HG02642 (cell line): ENCODE measurements around the gene RPS3.

ENCODE experiments used
- ATAC-seq: cut with Tn5 transposase; IDR thresholded peaks from one replicate; pipeline ENCODE4 v1.9.1; 2021; ENCODE audit warnings: mild to moderate bottlenecking; ENCODE audit not compliant: unreplicated experiment, poor library complexity

RPS3 gene

DNA sequence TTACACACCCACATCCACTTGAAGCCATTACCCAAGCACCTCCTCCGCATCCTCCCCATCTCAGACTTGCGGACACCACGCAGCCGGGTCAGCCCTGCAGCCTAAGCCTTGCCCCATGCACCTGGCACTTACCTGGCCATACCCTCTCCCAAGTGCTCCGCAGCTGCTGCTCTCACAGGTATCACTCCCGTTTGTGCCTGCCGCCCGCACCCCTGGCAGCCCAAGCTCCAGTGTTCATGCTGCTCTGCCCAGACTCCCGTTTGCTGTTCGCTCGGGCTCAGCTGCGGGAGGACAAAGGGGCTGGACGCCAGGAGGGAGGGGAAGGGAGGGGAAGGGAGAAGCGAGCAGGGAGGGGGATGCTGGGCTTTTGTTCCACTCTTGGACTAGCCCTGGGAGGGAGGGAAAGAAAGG lies 33.6 kb downstream of the RPS3 start, which contains the start of gene KLHL35:
KLHL35 (minus strand) TSS at position 293 of the 411 bp plus-strand sequence. CDS start 2,574 bp downstream, outside the sequence.
- no peak for ATAC-seq

DNA sequence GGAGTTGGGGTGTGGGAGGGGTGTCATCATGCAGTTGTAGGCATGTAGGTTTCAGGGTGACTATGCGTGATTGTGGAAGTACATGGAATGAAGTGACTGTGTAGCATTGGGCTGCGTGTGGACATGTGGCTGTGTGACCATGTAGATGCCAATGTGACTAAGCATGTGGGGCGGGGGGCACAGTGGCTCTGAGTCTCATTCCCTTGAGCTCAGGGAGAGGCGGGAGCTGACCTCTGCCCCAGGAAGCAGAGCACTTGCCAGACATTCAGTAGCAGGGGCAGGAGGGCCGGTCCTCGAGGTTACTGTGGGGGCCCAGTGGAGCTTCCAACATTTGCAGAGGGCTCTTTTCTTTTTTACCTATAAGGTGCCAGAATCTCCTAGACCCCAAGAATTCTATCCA lies 34.1 kb downstream of the RPS3 start:
- no peak for ATAC-seq

DNA sequence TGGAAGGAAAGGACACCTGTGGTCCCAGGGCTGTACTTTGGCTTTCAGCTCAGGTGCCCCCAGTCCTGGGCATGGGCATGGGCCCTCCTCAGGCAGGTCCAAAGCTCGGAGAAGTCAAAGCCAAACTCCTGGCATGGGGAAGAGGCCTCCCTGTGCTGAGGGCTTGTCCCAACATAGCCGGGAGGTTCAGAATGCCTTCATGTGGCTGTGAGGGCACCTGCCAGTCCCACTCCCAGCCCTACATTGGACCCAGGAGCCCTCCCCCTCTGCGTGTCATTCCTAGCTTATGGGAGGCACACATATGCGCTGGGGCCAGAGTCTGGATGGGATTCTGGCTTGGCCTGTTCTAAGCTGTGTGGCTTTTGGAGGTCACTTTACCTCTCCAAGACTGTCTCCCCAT lies 34.7 kb downstream of the RPS3 start:
- ATAC-seq = no peak

DNA sequence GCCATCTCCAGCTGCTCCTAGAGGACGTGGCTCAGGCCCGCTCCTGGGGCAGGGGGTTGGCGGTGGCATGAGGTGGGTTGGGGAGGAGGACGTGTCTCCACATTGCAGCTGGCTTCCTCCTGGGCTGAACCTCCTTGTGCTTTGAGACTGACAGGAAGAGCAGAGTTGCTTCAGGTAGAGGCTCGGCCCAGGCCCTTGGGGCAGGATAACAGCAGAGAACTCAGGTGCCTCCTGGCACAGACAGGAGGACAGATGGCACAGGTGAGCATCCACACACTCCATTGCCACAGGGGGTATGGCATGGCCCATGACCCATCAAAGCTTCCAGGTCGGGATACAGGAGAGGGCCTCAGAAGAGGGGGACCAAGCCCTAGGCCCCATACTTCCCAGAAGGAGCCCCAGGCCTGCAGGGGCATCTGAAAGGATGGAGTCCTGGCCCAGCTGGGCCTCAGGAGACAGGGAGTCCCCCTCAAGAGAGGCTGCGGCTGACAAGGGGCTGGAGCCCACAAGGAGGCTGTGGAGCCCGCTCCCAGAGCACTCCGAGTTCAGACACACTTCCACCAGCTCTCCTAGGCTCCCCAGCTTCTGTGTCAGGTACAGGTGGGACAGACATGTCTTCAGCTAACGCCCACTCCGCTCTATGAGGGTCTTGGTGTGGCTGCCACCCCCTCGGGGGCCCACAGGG lies 35.7 kb downstream of the RPS3 start:
- no peak for ATAC-seq

DNA sequence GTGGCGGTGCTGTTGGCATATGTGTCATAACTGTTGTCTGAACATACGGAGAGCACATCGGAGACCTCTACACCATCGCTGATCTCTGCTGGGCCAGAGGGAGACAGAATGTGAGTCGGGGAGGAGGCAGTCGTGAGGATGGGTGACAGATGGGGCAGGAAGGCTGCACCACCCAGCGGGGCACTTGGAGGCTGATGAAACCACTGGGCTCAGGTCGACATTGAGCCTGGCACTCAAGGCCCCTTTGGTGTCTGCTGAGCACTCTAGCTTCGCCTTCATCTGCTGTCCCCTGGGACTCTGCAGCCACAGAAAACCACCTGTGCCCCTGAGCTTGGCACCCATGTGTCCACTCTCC lies 36.2 kb downstream of the RPS3 start:
- no peak for ATAC-seq

DNA sequence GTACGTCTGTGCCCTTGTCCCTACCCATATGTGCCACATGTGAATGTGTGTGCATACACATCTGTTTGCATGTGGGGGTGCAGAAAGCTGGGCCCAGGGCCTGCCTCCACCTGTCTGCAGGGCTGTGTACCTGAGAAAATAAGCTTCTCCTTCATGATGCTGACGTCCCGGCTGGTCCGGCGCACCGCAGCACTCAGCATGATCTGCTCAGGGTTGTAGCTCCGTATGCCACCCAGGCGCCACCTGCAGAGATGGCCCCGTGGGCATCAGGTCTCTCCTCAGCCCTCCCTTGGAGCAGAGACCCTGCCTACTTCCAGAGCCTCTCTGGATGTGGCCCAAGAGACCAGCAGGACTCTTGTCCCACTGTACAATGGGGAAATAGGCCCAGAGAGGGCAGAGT lies 37.5 kb downstream of the RPS3 start:
- no peak for ATAC-seq

DNA sequence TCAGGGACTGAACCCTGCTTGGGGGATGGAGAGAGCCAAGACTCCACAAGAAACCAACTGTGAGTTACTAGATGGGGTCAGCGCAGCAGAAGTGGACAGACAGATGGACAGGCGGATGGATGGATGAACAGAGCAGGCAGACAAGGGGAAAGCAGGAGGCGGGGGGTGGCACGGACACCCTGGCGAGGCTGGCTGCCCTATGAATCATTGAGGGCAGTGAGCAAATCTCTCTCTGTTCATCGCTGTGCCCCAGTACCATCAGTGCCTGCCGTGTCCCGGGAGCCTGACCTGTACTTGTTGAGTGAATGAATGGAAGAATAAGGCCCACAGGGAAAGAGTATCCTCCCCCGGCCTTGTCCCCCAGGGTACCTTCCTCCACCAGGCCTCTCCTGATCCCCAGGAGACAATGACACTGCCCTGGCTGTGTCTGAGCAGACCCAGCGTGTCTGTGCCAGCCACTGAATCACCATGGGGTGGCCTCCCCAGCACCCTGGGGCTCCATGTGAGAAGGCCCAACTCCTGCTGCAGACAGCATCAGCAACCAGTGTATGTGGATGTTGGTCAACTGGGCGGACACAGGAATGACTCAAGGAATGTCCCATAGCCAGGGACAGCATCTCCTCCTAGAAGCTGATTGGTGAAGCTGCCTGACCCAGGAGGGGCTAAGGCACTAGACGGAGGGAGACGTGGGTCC lies 38.8 kb downstream of the RPS3 start:
- ATAC-seq = no peak

DNA sequence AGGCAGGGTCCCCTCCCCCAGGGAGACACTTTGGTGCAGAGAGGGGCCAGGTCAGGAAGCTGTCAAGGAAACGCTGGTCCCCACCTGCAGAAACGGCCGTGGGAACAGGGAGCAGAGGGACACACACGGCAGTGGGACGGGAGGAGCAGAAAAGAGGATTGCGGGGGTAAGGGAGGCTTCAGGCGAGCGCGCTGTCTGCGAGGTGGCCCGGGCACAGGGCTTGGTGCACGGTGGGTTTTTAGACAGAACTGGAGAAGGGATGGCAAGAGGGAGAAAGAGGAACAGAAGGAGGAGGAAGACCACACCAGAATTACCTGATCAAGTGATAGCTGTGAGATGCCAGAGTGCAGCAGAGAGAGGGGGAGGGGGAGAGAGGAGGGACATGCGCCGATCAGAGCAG lies 39.7 kb downstream of the RPS3 start:
- ATAC-seq = no peak

DNA sequence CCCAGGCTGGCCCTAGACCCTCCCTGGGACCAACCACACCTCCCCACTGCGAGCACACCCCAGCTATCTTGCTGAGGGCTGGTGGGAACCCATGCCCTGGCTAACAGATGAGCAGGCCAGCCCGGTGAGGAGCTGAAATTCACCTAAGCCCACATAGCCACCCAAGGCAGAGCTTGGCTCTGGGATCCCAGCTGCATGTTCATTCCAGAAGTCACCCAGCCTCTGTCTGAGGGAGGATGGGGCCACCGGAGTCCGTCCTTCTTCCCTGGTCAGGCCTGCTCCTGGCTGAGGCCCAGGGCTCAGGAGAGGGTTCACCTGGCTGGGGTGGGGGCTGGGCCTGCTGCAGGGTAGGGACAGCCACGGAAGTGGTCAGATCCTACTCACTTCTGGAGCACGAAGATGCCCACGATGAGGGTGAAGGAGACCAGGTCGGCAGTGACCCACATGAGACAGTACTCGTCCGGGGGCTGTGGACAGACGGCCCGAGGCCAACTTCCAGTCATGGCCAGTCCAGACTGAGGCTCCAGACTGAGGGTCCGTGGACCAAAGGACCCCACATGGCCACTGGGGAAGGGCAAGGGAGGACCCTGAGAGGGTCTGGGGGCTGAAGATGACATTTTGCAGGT lies 40.3 kb downstream of the RPS3 start:
- ATAC-seq = no peak

DNA sequence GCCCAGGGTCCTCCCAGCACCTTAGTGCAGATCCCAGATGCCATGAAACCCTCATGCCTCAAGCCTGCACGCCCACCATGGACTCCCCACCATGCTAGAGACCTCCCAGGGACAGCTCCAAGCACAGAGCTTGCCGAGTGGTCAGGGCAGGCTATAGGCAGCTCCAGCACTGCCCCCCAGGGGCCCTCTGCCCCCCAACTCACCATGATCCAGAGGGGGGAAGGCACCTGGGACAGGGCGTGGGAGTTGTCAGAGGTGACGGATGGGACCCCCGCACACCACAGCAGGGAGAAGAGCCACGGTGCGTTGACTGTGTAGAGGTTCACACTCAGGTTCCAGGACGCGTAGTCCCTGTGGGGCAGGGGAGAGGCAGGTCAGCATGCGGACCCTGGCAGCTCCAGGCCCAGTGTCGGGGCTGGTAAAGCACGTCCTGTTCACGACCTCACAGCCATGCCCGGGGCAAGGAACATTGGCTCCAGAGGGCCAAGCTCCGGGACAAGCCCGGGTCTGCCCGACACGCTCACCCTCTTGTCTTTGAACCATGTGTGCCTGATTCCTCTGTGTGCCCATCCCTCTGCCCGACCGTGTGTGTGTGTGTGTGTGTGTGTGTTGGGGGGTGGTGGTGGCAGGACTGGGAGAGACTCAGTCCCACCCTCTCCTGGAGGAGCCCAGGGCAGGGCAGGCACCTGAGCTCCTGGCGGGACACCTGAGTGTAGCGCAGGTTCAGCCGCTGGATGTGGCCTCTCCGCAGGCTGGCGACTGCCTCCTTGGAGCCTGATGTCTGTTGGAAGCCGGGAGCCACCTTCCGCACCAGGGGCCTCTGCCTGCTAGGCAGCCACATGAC lies 41.9 kb downstream of the RPS3 start:
- no peak for ATAC-seq

DNA sequence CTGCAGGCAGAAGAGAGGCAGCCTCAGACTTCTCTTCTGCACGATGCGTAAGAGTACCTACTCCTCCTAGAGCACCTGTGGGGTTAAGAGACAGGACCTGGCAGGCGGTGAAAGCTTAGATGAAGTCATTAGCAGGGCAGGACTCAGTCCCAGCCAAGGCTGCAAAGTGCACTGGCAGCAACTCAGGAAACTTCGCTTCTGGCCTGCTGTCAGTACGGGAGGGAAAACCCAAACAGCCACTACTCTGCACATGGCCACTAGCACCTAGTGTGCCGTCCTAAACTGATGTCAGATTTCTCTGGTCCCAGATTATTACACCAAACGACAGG lies 42.5 kb downstream of the RPS3 start:
- ATAC-seq = no peak

DNA sequence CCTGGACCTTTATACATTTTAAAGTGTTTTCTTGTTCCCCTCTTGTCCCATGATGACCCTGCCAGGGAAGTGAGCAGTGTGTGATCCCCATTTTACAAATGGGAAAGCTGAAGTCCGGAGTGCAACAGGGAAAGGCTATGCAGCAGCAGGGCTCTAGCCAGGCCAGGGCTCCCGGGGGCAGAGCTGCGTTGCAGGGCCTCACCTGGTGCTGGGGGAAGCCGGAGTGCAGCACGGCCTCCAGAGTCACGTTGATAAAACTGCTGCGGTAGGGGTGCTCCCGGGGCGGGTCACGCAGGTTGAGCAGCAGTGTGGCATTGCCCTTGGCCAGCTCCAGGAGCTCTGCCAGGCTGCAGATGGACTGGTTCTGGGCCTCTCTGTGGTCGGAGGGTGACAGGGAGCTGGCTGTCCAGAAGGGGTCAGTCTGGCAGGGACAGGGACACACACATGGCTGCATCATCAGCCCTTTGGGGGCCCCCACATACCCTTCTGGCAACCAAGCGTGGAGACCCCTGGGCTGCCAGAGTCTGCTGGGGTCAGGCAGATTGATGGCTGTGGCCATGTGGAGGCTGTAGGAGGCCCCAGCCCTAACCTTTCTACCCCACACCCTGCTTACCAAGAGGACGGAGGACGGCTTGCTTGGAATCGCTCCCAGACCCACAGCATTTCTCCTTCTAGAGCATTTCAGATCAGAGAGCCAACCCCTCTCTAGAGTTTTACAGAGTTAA lies 43.0 kb downstream of the RPS3 start:
- no peak for ATAC-seq

DNA sequence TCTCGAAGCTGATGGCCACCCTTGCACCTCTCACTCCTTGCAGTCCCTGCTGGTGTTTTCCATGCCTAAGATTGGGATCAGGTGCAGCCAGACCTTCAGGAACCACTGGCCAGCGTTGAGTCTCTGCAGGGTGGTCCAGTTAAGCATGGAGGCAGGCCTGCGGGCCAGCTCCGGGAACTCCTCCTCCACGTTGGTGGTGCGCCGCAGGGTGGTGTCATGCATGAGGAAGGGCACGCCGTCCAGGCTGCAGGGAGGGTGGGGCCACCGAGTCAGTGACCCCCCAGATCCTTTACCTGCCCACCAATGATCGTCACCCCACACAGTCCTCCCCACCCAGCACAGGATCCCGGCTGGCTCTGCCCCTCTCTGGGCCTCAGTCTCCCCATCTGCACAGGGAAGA lies 43.7 kb downstream of the RPS3 start:
- no peak for ATAC-seq

DNA sequence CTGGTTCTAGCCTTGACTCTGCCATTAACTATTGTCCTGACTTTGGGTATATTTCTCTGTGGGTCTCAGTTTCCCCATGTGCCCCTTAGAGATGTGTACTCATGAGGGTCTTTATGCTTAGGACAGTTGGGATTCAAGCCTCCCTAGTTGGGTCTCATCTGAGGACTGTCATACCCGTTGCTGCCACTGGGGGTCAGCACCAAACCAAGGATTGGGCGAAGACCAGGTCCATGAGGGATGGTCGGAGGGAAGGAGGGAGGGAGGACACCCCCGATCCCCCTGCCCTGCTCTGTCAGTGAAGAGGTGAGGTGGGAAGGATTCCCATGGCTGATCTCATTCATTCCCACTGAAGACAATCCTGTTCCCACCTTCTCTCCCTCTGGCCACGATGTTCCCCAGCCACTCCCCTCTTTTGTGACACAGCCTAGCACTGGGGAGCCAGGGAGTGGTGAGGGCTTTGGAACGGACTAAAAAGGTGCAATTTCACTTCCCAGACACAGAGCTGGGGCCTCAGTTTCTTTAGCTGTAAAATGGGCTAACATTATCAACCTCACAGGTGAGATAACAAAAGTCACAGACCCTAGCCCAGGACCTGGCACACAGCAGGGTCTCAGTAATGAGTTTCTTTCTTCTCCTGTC lies 46.1 kb downstream of the RPS3 start:
- ATAC-seq = peak; percentile 51

DNA sequence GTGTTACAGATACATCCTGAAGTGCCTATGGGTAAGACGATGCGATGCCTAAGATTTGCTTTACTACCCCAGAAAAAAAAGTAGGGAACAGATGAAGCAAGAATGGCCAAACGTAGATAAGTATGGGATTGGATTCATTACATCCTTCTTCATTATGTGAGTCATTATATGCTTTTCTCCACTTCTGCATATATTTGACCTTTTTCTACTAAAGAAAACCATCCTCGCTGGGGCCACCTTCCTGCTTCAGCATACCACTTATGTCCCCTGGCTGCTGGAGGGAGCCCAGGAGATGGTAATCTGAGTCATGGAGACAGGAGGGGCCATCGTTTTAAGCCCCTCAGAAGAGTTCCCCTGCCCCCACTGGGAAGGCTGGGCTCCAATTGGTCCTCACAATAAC lies 48.1 kb downstream of the RPS3 start:
- no peak for ATAC-seq

DNA sequence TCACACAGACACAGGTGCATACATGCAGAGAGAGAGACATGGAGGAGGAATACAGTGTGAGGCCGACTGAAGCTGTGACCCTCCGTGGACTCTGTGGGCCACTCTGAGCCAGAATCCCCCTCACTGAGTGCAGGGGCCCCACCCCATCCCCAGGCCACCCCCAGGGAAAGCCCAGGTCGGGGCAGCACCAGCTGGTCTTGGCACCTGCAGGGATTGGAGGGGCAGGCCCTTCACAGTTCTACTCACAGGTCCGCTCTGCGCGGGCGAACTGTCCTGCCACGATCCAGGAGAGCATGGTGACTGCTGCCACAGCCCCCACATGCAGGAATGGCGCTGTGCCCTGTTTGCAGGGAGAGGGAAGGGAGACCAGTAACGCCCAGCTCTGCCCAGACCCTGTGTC lies 50.0 kb downstream of the RPS3 start:
- ATAC-seq = no peak

DNA sequence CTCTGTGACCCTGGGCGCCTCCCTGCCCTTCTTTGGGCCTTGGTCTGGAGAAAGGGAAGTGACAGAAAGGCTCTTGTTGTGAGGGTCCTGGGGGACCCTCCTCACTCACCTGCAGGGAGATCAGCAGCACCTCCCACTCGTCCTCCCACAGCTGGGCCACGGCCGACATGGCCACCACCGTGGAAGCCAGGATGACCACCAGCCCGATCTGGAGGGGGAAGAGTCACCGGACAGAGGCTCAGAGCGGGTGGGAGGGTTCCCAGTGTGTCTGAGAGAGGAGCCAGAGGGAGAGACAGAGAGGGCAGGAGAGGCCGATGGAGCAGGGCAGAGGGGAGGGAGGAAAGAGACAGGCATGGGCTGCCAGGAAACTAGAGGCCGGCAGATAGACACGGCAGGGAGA lies 50.5 kb downstream of the RPS3 start:
- ATAC-seq = no peak

DNA sequence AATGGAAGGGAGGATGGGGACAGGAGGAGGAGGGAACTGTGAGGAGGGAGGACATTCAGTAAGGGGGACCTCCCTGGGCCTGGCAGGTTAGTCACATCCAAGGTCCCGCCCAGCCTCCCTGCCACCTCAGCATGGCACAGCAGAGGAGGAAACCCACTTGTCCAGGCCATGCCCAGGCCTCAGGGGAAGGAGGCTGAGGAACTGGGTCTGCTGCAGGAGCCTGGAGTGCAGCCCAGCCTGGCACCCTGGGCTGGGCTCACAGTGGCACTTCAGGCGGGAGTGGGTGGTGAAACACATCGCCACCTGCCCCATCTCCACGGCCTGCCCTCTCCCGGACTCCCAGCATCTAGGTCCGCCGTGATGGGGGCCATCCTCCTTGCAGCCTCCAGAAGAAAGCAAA lies 50.9 kb downstream of the RPS3 start:
- no peak for ATAC-seq

DNA sequence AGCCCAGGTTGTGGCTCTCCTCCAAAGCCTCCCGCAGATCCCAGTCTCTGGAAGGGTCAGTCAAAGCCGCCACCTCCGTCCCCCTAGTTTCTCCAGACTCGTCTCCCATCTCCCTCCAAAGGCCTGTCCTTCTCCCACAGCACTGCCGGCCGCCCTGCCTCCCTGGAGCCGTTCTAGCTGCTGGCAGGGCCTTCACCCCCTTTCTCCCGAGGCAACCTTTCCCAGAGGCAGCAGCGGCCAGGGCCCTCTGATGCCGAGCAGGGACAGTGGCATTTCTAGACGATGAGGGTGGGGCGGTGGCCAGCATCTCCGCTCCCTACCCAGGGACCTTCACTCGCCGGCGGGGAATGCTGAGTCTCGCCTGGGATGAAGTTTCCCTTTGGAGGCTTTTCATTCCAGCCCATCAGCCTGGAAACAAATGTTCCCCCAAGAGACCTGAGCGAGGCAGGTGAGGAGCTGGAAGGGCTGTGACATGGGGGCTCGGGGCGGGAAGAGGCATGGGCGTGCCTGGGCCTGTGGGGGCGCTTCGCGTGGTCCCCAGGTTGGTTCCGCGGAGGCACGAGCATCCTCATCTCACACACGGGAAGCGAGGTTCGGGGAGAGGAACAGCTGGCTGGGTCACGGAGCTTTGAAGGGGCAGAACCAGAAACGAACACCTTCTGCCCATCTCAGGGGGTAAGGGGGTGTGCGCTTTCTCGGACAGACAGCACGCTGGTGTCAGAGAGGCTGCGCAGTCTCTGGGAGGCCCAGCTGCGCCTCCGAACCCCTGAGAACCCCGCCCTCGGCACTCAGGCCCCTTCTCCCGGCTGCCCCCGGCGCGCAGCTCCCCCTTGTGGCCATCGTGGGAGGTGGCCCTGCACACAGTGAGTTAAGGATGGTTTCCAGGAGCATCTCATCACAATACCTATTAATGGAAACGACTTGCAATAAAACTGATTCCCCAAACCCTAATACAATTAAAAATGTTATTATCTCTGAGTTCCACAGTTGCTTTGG lies 51.8 kb downstream of the RPS3 start:
- ATAC-seq = no peak
